Upper lobe of right lung (tissue), 1 donor: ENCODE measurements around the gene TEAD2. TPM values are rescaled to one million over a fixed set of nuclear protein-coding genes. Genes with fewer than 3 reads are reported as not detected.

Source experiments
- ATAC-seq: fragments of 200-7000 bp; cut with Tn5 transposase; one replicate; pipeline ENCODE4 v1.9.1; 2020; ENCODE audit warnings: mild to moderate bottlenecking, moderate library complexity
- DNase-seq: peaks from one replicate; pipeline ENCODE4 v3.0.0-alpha.2; 2020
- H3K27ac ChIP-seq: fragments of 200-600 bp; one replicate; pipeline ENCODE4 v1.8.0; 2022
- H3K27me3 ChIP-seq: fragments of 200-600 bp; one replicate; pipeline ENCODE4 v1.8.0; 2022; ENCODE audit warnings: mild to moderate bottlenecking
- H3K36me3 ChIP-seq: fragments of 200-600 bp; one replicate; pipeline ENCODE4 v1.8.0; 2022
- H3K4me1 ChIP-seq: fragments of 200-600 bp; one replicate; pipeline ENCODE4 v1.8.0; 2022
- H3K4me3 ChIP-seq: fragments of 200-600 bp; one replicate; pipeline ENCODE4 v1.8.0; 2022; ENCODE audit warnings: mild to moderate bottlenecking
- H3K9me3 ChIP-seq: fragments of 200-600 bp; one replicate; pipeline ENCODE4 v1.8.0; 2022
- CTCF ChIP-seq: fragments of 200-600 bp; IDR thresholded peaks from one replicate; pipeline ENCODE4 v1.8.0; 2022; ENCODE audit warnings: antibody characterized with exemption
- intact Hi-C: fragments of 100-400 bp; cut with DNase I; formaldehyde crosslinking; loops from one replicate; pipeline ENCODE4 v1.11.0; 2022
- total RNA-seq: library from RNA; stranded (reverse); fragmentation: NEBNext Ultra II Directional; extraction: Animal tissue kit (Norgen Biotek cat#: 25700); gene quantifications from one replicate; pipeline ENCODE4 v1.2.1, GENCODE V29; 2021
- donor health status: DM: no; HTN: yes; CAD: no; lungs with severe emphysema.

The TEAD2 gene
- total RNA-seq, 1 donor from 2014 or later, result 36.4 TPM

- Histone ChIP-seq H3K9me3 (no peaks in the 10 kb centered on the region), H3K4me1 (no peaks in the 10 kb centered on the region), H3K27ac (no peak overlapping the region), H3K4me3 (no peak overlapping the region), H3K36me3 (no peaks in the 10 kb centered on the region), H3K27me3 (no peaks in the 10 kb centered on the region)
- no peak for DNase-seq
- intact Hi-C loops, result no loop called here
- no peak for ATAC-seq
- no peak for TF ChIP-seq CTCF
Measured at GRCh38 chr19:49396738-49397505, 34.7 kb upstream of the TEAD2 start.

- no peaks in the 10 kb centered on the region for H3K27me3 ChIP-seq
- H3K9me3 ChIP-seq, result no peaks in the 10 kb centered on the region
- peak; percentile 60 for ATAC-seq
- no peaks in the 10 kb centered on the region for H3K36me3 ChIP-seq
- H3K4me1 ChIP-seq, result no peaks in the 10 kb centered on the region
- no peak overlapping the region for H3K4me3 ChIP-seq
- DNase-seq, result peak; percentile 82
- peak overlapping the region; percentile 51 for H3K27ac ChIP-seq
- no peak for TF ChIP-seq CTCF
- intact Hi-C loops, result no loop called here
Measured at GRCh38 chr19:49395581-49396407, 33.6 kb upstream of the TEAD2 start.

GRCh38 chr19:49393881-49394280, 31.7 kb upstream of the TEAD2 start:
- H3K4me1 ChIP-seq, result no peaks in the 10 kb centered on the region
- DNase-seq (no peak), ATAC-seq (no peak)
- H3K4me3 ChIP-seq, result no peak overlapping the region
- no peak for TF ChIP-seq CTCF
- no peaks in the 10 kb centered on the region for H3K9me3 ChIP-seq
- H3K36me3 ChIP-seq, result no peaks in the 10 kb centered on the region
- no peak overlapping the region for H3K27ac ChIP-seq
- intact Hi-C loops, result loop anchor here (5.0 kb wide), 1 partner anchor 48 kb away; the partner anchor contains the start of gene SLC17A7
- H3K27me3 ChIP-seq, result no peaks in the 10 kb centered on the region

- TF ChIP-seq CTCF, result peak; percentile 84
- Histone ChIP-seq H3K4me1 (no peaks in the 10 kb centered on the region), H3K4me3 (no peak overlapping the region), H3K36me3 (no peaks in the 10 kb centered on the region), H3K9me3 (no peaks in the 10 kb centered on the region), H3K27ac (no peak overlapping the region), H3K27me3 (no peaks in the 10 kb centered on the region)
- ATAC-seq, result peak; percentile 84
- DNase-seq, result peak; percentile 89
- intact Hi-C loops, result loop anchor here (5.0 kb wide), 1 partner anchor 51 kb away; the partner anchor contains the start of gene SLC17A7
Measured at GRCh38 chr19:49391581-49392399, 29.6 kb upstream of the TEAD2 start.

- H3K9me3 ChIP-seq, result no peaks in the 10 kb centered on the region
- H3K27ac ChIP-seq, result no peak overlapping the region
- no peak for DNase-seq
- H3K4me1 ChIP-seq, result no peaks in the 10 kb centered on the region
- no peak for TF ChIP-seq CTCF
- no peaks in the 10 kb centered on the region for H3K36me3 ChIP-seq
- H3K4me3 ChIP-seq, result no peak overlapping the region
- intact Hi-C loops, result loop anchor here (5.0 kb wide), 1 partner anchor 51 kb away; the partner anchor contains the start of gene SLC17A7
- ATAC-seq, result no peak
- H3K27me3 ChIP-seq, result no peaks in the 10 kb centered on the region
Measured at GRCh38 chr19:49390929-49391359, 28.7 kb upstream of the TEAD2 start.
